Parathyroid adenoma (tissue), 2 donors: ENCODE data around the gene MFAP5.
A peak's percentile ranks its signal among the peaks of the same experiment; 100 is the strongest.

Experiments used
- H2AFZ ChIP-seq: fragments of 300-600 bp; sonication (generic); one replicate; pipeline ENCODE4 v1.7.0; 2017; ENCODE audit warnings: antibody characterized with exemption, mild to moderate bottlenecking
- H3K27ac ChIP-seq: fragments of 300-600 bp; sonication (generic); one replicate; pipeline ENCODE4 v1.7.0; 2017
- H3K27me3 ChIP-seq: fragments of 300-600 bp; sonication (generic); one replicate; pipeline ENCODE4 v1.7.0; 2017; ENCODE audit warnings: low read length; ENCODE audit not compliant: control insufficient read depth, insufficient read depth
- H3K36me3 ChIP-seq: fragments of 300-600 bp; sonication (generic); one replicate; pipeline ENCODE4 v1.7.0; 2017; ENCODE audit warnings: low read length; ENCODE audit not compliant: control insufficient read depth, insufficient read depth
- H3K4me1 ChIP-seq: fragments of 300-600 bp; sonication (generic); one replicate; pipeline ENCODE4 v1.7.0; 2017; ENCODE audit warnings: control low read depth
- H3K4me2 ChIP-seq: fragments of 300-600 bp; sonication (generic); one replicate; pipeline ENCODE4 v1.7.0; 2017; ENCODE audit warnings: low read length
- H3K4me3 ChIP-seq: fragments of 300-600 bp; sonication (generic); one replicate; pipeline ENCODE4 v1.7.0; 2017; ENCODE audit warnings: low read depth, low read length
- H3K79me2 ChIP-seq: fragments of 300-600 bp; sonication (generic); one replicate; pipeline ENCODE4 v1.7.0; 2017; ENCODE audit warnings: control low read depth
- H3K9ac ChIP-seq: fragments of 300-600 bp; sonication (generic); one replicate; pipeline ENCODE4 v1.7.0; 2017; ENCODE audit warnings: mild to moderate bottlenecking
- H3K9me3 ChIP-seq: fragments of 300-600 bp; sonication (generic); one replicate; pipeline ENCODE4 v1.7.0; 2017; ENCODE audit warnings: low read length; ENCODE audit not compliant: control insufficient read depth
- TF ChIP-seq, protein P1 (sequence below): fragments of 300-600 bp; sonication (generic); IDR thresholded peaks from one replicate; pipeline ENCODE4 v1.7.0; 2017; ENCODE audit warnings: antibody characterized with exemption, mild to moderate bottlenecking
- donor health status: primary hyperparathyroidism.

Gene MFAP5

DNA sequence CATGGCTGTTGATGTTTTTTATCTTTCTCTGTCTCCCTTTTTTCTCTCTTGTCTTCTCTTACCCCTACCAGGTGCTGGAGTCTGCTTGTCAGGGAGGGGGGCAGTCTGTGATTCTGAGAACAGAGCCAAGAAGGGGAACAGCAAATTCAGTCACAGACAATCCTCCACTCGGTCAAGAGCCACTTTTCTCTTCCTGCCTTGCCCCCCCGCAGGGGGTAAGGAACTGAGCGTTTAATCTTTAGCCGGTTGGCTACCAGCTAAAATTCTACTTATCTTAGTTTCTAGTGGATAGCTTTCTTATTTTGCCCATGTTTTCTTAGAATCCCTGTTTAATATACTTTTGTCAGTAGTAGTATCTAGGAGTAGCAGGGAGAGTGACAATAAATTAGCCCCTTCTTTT is 37.1 kb upstream of the MFAP5 start:
- TF ChIP-seq, protein P1, sequence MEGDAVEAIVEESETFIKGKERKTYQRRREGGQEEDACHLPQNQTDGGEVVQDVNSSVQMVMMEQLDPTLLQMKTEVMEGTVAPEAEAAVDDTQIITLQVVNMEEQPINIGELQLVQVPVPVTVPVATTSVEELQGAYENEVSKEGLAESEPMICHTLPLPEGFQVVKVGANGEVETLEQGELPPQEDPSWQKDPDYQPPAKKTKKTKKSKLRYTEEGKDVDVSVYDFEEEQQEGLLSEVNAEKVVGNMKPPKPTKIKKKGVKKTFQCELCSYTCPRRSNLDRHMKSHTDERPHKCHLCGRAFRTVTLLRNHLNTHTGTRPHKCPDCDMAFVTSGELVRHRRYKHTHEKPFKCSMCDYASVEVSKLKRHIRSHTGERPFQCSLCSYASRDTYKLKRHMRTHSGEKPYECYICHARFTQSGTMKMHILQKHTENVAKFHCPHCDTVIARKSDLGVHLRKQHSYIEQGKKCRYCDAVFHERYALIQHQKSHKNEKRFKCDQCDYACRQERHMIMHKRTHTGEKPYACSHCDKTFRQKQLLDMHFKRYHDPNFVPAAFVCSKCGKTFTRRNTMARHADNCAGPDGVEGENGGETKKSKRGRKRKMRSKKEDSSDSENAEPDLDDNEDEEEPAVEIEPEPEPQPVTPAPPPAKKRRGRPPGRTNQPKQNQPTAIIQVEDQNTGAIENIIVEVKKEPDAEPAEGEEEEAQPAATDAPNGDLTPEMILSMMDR: no peak
- Histone ChIP-seq H3K4me1 (peaks cover 11% of the 10 kb centered on the region), H3K79me2 (peaks cover 18% of the 10 kb centered on the region), H3K9me3 (no peaks in the 10 kb centered on the region), H3K4me2 (peak overlapping the region; percentile 81), H3K36me3 (no peaks in the 10 kb centered on the region), H3K27ac (peak overlapping the region; percentile 1), H3K9ac (no peak overlapping the region), H2AFZ (no peak overlapping the region), H3K4me3 (no peak overlapping the region), H3K27me3 (no peaks in the 10 kb centered on the region)

DNA sequence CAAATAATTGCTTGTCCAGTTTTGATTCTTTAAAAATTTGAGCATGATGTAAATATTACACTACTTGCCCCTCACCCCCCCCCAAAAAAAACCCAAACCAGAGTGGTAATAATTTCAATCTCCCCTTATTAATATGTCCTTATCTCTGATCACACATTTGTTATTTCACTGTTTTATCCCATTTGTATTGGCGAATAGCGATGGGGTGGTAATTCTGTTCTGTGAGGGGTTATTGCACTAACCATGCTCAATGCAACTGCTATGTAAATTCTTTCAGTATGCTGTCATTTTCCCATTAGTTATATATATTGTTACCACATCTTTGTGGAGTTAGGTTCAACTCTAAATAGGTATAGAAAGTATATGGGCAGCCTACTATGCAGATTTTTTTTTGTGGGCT is 36.3 kb upstream of the MFAP5 start:
- H3K4me2 ChIP-seq: peak overlapping the region; percentile 81
- peak overlapping the region; percentile 88 for H3K4me3 ChIP-seq
- no peaks in the 10 kb centered on the region for H3K36me3 ChIP-seq
- H3K27me3 ChIP-seq: no peaks in the 10 kb centered on the region
- no peaks in the 10 kb centered on the region for H3K9me3 ChIP-seq
- peaks cover 11% of the 10 kb centered on the region for H3K4me1 ChIP-seq
- peaks cover 18% of the 10 kb centered on the region for H3K79me2 ChIP-seq
- no peak overlapping the region for H3K9ac ChIP-seq
- peak overlapping the region; percentile 99 for H3K27ac ChIP-seq
- H2AFZ ChIP-seq: no peak overlapping the region
- TF ChIP-seq, protein P1: no peak

- TF ChIP-seq, protein P1: peak; percentile 15
- peak overlapping the region; percentile 81 for H3K4me2 ChIP-seq
- H3K9ac ChIP-seq: peak overlapping the region; percentile 95
- H2AFZ ChIP-seq: peak overlapping the region; percentile 84
- no peaks in the 10 kb centered on the region for H3K27me3 ChIP-seq
- no peaks in the 10 kb centered on the region for H3K9me3 ChIP-seq
- no peaks in the 10 kb centered on the region for H3K36me3 ChIP-seq
- H3K4me1 ChIP-seq: peaks cover 11% of the 10 kb centered on the region
- H3K27ac ChIP-seq: peak overlapping the region; percentile 99
- peak overlapping the region; percentile 88 for H3K4me3 ChIP-seq
- H3K79me2 ChIP-seq: peaks cover 16% of the 10 kb centered on the region
These were observed 35.7 kb upstream of the MFAP5 start for GRCh38 chr12:8698132-8698851.

- peak within 1 kb of the TSS; percentile 99 for H3K27ac ChIP-seq
- H3K4me3 ChIP-seq: peak within 1 kb of the TSS; percentile 88
- peaks cover 16% of the 10 kb centered on the region for H3K4me1 ChIP-seq
- peak within 1 kb of the TSS; percentile 97 for H3K9ac ChIP-seq
- H3K9me3 ChIP-seq: no peaks in the 10 kb centered on the region
- TF ChIP-seq, protein P1: no peak
- no peaks in the 10 kb centered on the region for H3K36me3 ChIP-seq
- no peaks in the 10 kb centered on the region for H3K27me3 ChIP-seq
- H2AFZ ChIP-seq: peak within 1 kb of the TSS; percentile 99
- H3K79me2 ChIP-seq: peaks cover 9% of the 10 kb centered on the region
- H3K4me2 ChIP-seq: peak within 1 kb of the TSS; percentile 94
These were observed 35.0 kb upstream of the MFAP5 start, which contains the start of gene RIMKLB for GRCh38 chr12:8697476-8698131. Gene RIMKLB (plus strand): TSS chr12:8697991. CDS start chr12:8713867, 15,876 bp downstream.
